GM18951 (cell line): ENCODE results near the gene FHIT.

ENCODE experiments used
- POLR2A ChIP-seq: IDR thresholded peaks from 4 replicates; pipeline ENCODE4 v1.6.1; 2011; ENCODE audit warnings: mild to moderate bottlenecking; ENCODE audit not compliant: insufficient read length, insufficient read depth; ENCODE audit errors: extremely low read depth
- in situ Hi-C: fragments of 300-500 bp; cut with MboI; formaldehyde crosslinking; loops from one replicate; pipeline ENCODE4 v1.12.0; 2022; ENCODE audit warnings: low sequenced_read_pairs, mixed read lengths, inconsistent platforms; ENCODE audit not compliant: unreplicated experiment

FHIT gene

GRCh38 chr3:61251174-61251972 lies at the start of gene FHIT:
Gene FHIT (minus strand): TSS chr3:61251452.
- peak; percentile 54 for TF ChIP-seq POLR2A
- in situ Hi-C loops = no loop called here

DNA sequence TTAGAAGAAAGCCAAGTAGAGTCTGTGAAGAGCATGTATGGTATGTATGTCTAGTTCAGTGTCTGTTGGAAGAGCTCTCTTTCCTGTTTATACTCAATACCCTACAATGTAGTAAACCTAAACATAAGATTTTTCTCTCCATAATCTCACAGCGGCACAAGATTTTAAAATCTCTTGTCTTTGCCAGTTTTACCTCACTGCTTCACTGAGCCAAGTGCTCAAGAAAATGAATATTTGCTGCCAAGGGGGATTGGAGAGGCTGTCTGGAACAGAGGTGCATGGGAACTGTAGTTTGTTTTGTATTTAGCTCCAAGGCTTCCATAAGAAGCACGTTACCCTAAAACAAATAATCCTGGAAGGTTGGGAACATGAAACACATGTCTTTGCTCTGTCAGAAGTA lies 49.5 kb upstream of the FHIT start:
- in situ Hi-C loops = no loop called here
- TF ChIP-seq POLR2A = no peak

- in situ Hi-C loops = no loop called here
- TF ChIP-seq POLR2A = no peak
Observed at GRCh38 chr3:61300006-61300380, 48.7 kb upstream of the FHIT start.

DNA sequence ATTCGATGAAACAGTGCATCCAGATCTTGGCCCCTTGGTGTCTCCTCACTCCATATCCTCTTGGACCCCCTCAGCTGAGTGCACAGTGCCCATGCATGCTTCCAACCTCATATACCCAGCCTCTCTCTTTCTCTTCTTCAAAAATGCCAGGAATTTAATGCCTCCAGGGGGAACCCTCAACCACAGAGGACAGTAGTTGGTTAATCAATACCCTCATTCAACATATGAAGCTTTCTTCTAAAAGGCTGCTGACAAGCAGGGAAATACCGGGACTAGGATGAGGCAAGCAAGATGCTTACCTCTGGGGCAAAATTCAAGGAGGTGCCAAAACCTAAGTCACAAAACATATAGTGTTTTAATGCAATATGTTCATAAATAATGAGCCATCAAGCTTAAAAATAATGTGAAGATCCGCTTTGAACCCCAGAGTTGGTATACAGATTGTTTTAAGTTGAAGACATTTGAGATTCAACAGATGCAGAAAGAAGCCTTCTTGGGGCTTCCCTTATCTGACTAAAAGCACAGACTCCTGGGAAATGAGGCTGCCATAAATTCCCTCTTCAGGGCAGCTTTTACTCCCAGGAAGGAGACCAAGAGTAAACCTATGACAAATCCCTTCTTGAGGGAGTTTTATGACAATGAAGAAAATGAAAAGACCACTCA lies 48.2 kb upstream of the FHIT start:
- TF ChIP-seq POLR2A = no peak
- in situ Hi-C loops = no loop called here

DNA sequence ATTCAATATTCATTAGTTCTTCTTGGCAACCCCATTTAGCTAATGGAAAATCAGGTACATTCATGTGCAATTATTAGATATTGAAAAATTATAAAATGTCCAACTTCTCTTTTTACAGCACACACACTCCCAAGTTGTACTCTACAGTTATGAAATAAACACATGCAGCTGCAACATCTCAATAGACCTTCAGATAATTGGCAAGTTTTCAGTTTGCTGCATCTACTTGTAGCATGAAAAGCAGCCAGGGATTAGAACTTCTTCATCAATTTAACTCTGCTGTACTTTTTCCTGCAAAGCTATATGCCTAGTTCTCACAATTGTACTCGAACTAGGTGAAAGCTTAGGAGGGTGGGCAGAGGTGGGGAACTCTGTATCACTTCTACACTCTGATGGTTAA lies 46.6 kb upstream of the FHIT start:
- in situ Hi-C loops = no loop called here
- no peak for TF ChIP-seq POLR2A

- in situ Hi-C loops = no loop called here
- no peak for TF ChIP-seq POLR2A
Observed at GRCh38 chr3:61288446-61288845, 37.2 kb upstream of the FHIT start.

- no peak for TF ChIP-seq POLR2A
- in situ Hi-C loops = no loop called here
Observed at GRCh38 chr3:61283876-61284275, 32.6 kb upstream of the FHIT start.

GRCh38 chr3:61278713-61279112 lies 27.5 kb upstream of the FHIT start:
- in situ Hi-C loops = no loop called here
- TF ChIP-seq POLR2A = no peak

- in situ Hi-C loops = no loop called here
- no peak for TF ChIP-seq POLR2A
Observed at GRCh38 chr3:61277411-61277810, 26.2 kb upstream of the FHIT start.

DNA sequence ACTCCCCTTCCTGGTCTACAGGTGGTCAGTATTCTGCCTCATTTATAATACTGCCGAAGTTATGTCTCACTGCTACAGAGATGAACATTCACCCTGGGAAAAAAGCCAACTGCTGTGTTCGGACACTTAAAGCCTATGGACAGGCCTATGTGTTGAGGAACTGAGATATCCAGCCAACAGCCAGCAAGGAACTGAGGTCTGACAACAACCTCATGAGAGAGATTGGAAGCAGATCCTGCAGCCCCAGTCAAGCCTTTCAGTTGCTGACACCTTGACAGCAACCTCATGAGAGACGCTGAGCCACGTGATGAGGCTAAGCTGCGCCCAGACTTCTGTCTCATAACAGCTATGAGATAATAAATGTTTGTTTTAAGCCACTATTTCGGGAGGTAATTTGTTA lies 18.2 kb upstream of the FHIT start:
- in situ Hi-C loops = no loop called here
- no peak for TF ChIP-seq POLR2A

GRCh38 chr3:61268644-61269043 lies 17.4 kb upstream of the FHIT start:
- TF ChIP-seq POLR2A = no peak
- in situ Hi-C loops = no loop called here

GRCh38 chr3:61264281-61264680 lies 13.0 kb upstream of the FHIT start:
- TF ChIP-seq POLR2A = no peak
- in situ Hi-C loops = no loop called here

- in situ Hi-C loops = no loop called here
- no peak for TF ChIP-seq POLR2A
Observed at GRCh38 chr3:61257148-61257547, 5.9 kb upstream of the FHIT start.

- no peak for TF ChIP-seq POLR2A
- in situ Hi-C loops = no loop called here
Observed at GRCh38 chr3:61253756-61254155, 2.5 kb upstream of the FHIT start.
